ENCODE measurements around the gene TMEM121. TPM values are rescaled to one million over a fixed set of nuclear protein-coding genes. Genes with fewer than 3 reads are reported as not detected.

TMEM121 gene
- total and polyA plus RNA-seq, 4 donors: 0.75 to 7.5 (median 3.0) TPM

Other genes starting within 250 kb of the TMEM121 start
- 10 to 100 TPM; 25.2 to 44.3 TPM for gene BRF1, start 225.6 kb upstream of the TMEM121 start, total RNA-seq
- gene BRF1, start 225.6 kb upstream of the TMEM121 start, polyA plus RNA-seq: 10 to 100 TPM in 1 of 2 donors, 1 to 10 TPM in 1; 7.1 to 34.1 TPM
- gene PACS2, start 211.8 kb upstream of the TMEM121 start, total RNA-seq: 10 to 100 TPM; 71.3 to 98.5 TPM
- gene PACS2, start 211.8 kb upstream of the TMEM121 start, polyA plus RNA-seq: 100 to 1,000 TPM in 1 of 2 donors, 10 to 100 TPM in 1; 17.2 to 140 TPM
- gene TEX22, start 128.0 kb upstream of the TMEM121 start, total RNA-seq: 1 to 10 TPM; 1.2 to 2.1 TPM
- under 1 TPM; 0.18 to 0.38 TPM for gene TEX22, start 128.0 kb upstream of the TMEM121 start, polyA plus RNA-seq
- 100 to 1,000 TPM in 1 of 2 donors, 10 to 100 TPM in 1; 71.5 to 111 TPM for gene MTA1, start 106.8 kb upstream of the TMEM121 start, total RNA-seq
- gene MTA1, start 106.8 kb upstream of the TMEM121 start, polyA plus RNA-seq: 10 to 100 TPM; 16.9 to 85.4 TPM
- gene CRIP2, start 51.8 kb upstream of the TMEM121 start, total RNA-seq: 100 to 1,000 TPM; 267 to 352 TPM
- gene CRIP2, start 51.8 kb upstream of the TMEM121 start, polyA plus RNA-seq: 100 to 1,000 TPM; 432 to 698 TPM
- gene CRIP1, start 39.7 kb upstream of the TMEM121 start, total RNA-seq: 100 to 1,000 TPM; 229 to 236 TPM
- gene CRIP1, start 39.7 kb upstream of the TMEM121 start, polyA plus RNA-seq: 1,000 to 10,000 TPM in 1 of 2 donors, 100 to 1,000 TPM in 1; 740 to 1,123 TPM
- 10 to 100 TPM in 1 of 2 donors, 1 to 10 TPM in 1; 8.6 to 30.5 TPM for gene TEDC1, start 35.3 kb upstream of the TMEM121 start, total RNA-seq
- gene TEDC1, start 35.3 kb upstream of the TMEM121 start, polyA plus RNA-seq: 10 to 100 TPM in 1 of 2 donors, 1 to 10 TPM in 1; 9.6 to 33.8 TPM

Measured in aorta (tissue), 4 donors.